RWPE2 (cell line): ENCODE measurements around the gene HNRNPD.

Experiments used
- ATAC-seq: fragments of 200-7000 bp; cut with Tn5 transposase; 3 replicates; pipeline ENCODE4 v1.9.1; 2021; ENCODE audit warnings: low read depth
- DNase-seq: peaks from one replicate; pipeline ENCODE4 v3.0.0-alpha.2; 2020; ENCODE audit warnings: low spot score
- H3K27ac ChIP-seq: fragments of 450-650 bp; 2 replicates; pipeline ENCODE4 v1.5.1; 2017; ENCODE audit warnings: mild to moderate bottlenecking; ENCODE audit not compliant: poor library complexity, severe bottlenecking
- H3K27me3 ChIP-seq: fragments of 250-450 bp; sonication (Bioruptor Pico); 2 replicates; pipeline ENCODE4 v1.5.1; 2021; ENCODE audit warnings: mild to moderate bottlenecking, moderate library complexity; ENCODE audit not compliant: insufficient read depth, poor library complexity, severe bottlenecking
- H3K36me3 ChIP-seq: fragments of 250-450 bp; sonication (Bioruptor Pico); 2 replicates; pipeline ENCODE4 v1.5.1; 2020; ENCODE audit warnings: low read depth, mild to moderate bottlenecking, moderate library complexity
- H3K4me1 ChIP-seq: fragments of 250-450 bp; sonication (Bioruptor Pico); 2 replicates; pipeline ENCODE4 v1.5.1; 2021; ENCODE audit warnings: mild to moderate bottlenecking, moderate library complexity; ENCODE audit not compliant: insufficient read depth, poor library complexity, severe bottlenecking
- H3K4me3 ChIP-seq: fragments of 250-450 bp; sonication (Bioruptor Pico); 2 replicates; pipeline ENCODE4 v1.5.1; 2021; ENCODE audit warnings: mild to moderate bottlenecking, moderate library complexity; ENCODE audit not compliant: severe bottlenecking
- H3K9me3 ChIP-seq: fragments of 250-450 bp; sonication (Bioruptor Pico); 2 replicates; pipeline ENCODE4 v1.5.1; 2021; ENCODE audit warnings: mild to moderate bottlenecking, moderate library complexity; ENCODE audit not compliant: severe bottlenecking
- CTCF ChIP-seq: fragments of 450-650 bp; IDR thresholded peaks from one replicate; pipeline ENCODE4 v1.5.1; 2017; ENCODE audit warnings: mild to moderate bottlenecking, moderate library complexity; ENCODE audit not compliant: poor library complexity, severe bottlenecking

The HNRNPD gene, protein sequence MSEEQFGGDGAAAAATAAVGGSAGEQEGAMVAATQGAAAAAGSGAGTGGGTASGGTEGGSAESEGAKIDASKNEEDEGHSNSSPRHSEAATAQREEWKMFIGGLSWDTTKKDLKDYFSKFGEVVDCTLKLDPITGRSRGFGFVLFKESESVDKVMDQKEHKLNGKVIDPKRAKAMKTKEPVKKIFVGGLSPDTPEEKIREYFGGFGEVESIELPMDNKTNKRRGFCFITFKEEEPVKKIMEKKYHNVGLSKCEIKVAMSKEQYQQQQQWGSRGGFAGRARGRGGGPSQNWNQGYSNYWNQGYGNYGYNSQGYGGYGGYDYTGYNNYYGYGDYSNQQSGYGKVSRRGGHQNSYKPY

DNA sequence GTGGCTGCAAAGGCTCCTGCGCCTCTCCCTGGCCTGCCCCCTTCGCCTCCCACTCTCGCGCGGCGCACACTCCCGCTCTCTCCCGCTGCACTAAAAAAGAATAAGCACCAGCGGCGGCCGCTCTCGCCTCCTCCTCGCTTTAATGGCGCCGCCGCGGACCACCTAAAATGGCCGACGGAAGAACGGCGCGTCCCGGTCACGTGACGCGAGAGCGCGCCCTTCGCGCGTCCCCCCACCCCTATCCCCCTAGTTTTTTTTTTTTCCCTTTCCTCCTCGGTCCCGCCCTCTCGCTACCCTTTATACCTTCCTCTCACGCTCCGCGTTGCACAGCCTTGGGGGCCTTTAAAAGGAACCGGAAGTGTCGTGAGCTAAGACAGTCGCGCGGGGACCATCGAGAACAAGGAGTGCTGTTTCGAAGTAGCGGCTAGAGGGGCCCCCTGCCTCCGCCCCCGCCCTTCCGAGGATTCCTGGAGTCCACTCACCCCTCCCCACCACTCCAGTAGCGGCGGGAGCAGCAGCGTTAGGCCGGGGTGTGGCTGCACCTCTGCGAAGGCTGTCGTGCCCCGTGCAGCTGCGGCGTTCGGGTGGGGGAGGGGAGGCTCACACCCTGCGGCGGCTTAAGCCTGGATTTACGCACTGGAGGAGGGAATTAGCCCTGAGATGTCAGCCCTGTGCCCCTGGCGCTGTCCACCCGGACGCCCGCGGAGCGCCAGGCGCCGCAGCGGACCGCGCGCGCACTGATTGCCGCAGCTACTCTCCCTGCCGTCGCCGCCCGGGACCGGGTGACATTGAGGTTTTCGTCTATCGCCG lies at the start of gene HNRNPD:
HNRNPD (minus strand) TSS at position 176 of the 810 bp plus-strand sequence. CDS start 313 bp downstream, outside the sequence.
- Histone ChIP-seq H3K4me3 (peak within 1 kb of the TSS; percentile 89), H3K27ac (peak within 1 kb of the TSS; percentile 94), H3K4me1 (peaks cover 22% of the 10 kb centered on the region), H3K36me3 (peaks cover 41% of the 10 kb centered on the region), H3K27me3 (no peaks in the 10 kb centered on the region), H3K9me3 (no peaks in the 10 kb centered on the region)
- TF ChIP-seq CTCF = no peak
- peak; percentile 99 for DNase-seq
- ATAC-seq = peak; percentile 87

DNA sequence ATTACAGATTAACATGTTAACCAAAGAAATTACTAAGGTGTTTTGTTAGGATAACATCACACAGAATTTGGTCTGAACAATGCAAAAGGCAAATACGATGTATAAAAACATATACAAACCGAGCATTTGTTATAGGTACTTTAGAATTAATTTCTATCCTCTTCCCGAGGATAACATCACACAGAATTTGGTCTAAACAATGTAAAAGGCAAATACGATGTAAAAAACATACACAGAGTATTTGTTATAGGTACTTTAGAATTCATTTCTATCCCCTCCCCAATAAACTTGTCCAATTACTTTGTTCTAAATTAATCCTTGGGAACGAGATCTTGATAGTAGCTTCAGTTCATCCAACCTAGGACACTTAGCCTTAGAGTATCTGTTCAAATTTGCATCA lies 48.8 kb upstream of the HNRNPD start:
- Histone ChIP-seq H3K27me3 (no peaks in the 10 kb centered on the region), H3K27ac (no peak overlapping the region), H3K4me3 (no peak overlapping the region), H3K36me3 (peaks cover 53% of the 10 kb centered on the region), H3K4me1 (peaks cover 33% of the 10 kb centered on the region), H3K9me3 (no peaks in the 10 kb centered on the region)
- DNase-seq = no peak
- TF ChIP-seq CTCF = no peak
- no peak for ATAC-seq

- ATAC-seq (peak; percentile 40), DNase-seq (no peak)
- Histone ChIP-seq H3K4me1 (peaks cover 29% of the 10 kb centered on the region), H3K36me3 (peaks cover 47% of the 10 kb centered on the region), H3K27me3 (no peaks in the 10 kb centered on the region), H3K4me3 (no peak overlapping the region), H3K9me3 (no peaks in the 10 kb centered on the region), H3K27ac (no peak overlapping the region)
- TF ChIP-seq CTCF = no peak
Observed at GRCh38 chr4:82421796-82422560, 48.2 kb upstream of the HNRNPD start.

- no peak for TF ChIP-seq CTCF
- no peaks in the 10 kb centered on the region for H3K27me3 ChIP-seq
- no peak for ATAC-seq
- DNase-seq = no peak
- H3K4me1 ChIP-seq = peaks cover 8% of the 10 kb centered on the region
- H3K36me3 ChIP-seq = peaks cover 22% of the 10 kb centered on the region
- no peaks in the 10 kb centered on the region for H3K9me3 ChIP-seq
- H3K4me3 ChIP-seq = no peak overlapping the region
- no peak overlapping the region for H3K27ac ChIP-seq
Observed at GRCh38 chr4:82419451-82419850, 45.7 kb upstream of the HNRNPD start.
